Measurements from ENCODE around the gene USP15.
A peak's percentile ranks its signal among the peaks of the same experiment; 100 is the strongest.

USP15 gene

GRCh38 chr12:62258231-62258630 lies 2.0 kb upstream of the USP15 start:
- no peak for ATAC-seq

GRCh38 chr12:62258941-62259630 lies 1.1 kb upstream of the USP15 start:
- ATAC-seq (no peak), DNase-seq (no peak)

More at GRCh38 chr12:62258231-62258630, 2.0 kb upstream of the USP15 start:
- no peak for DNase-seq

GRCh38 chr12:62259631-62259992 lies 592 bp upstream of the USP15 start:
- ATAC-seq (peak; percentile 8), DNase-seq (no peak)

GRCh38 chr12:62260733-62261683 lies 804 bp downstream of the USP15 start:
- ATAC-seq: peak; percentile 50
- DNase-seq: peak; percentile 54

GRCh38 chr12:62261876-62262517 lies 1.8 kb downstream of the USP15 start:
- DNase-seq (no peak), ATAC-seq (no peak)

- DNase-seq: no peak
- ATAC-seq: no peak
Measured at GRCh38 chr12:62263232-62263631, 3.0 kb downstream of the USP15 start.

GRCh38 chr12:62263966-62264365 lies 3.8 kb downstream of the USP15 start:
- DNase-seq: no peak
- no peak for ATAC-seq

- no peak for ATAC-seq
- DNase-seq: no peak
Measured at GRCh38 chr12:62264706-62265105, 4.5 kb downstream of the USP15 start.

GRCh38 chr12:62265511-62265910 lies 5.3 kb downstream of the USP15 start:
- DNase-seq (no peak), ATAC-seq (no peak)

- ATAC-seq (no peak), DNase-seq (no peak)
Measured at GRCh38 chr12:62267026-62267425, 6.8 kb downstream of the USP15 start.

- ATAC-seq (no peak), DNase-seq (no peak)
Measured at GRCh38 chr12:62267480-62267879, 7.3 kb downstream of the USP15 start.

GRCh38 chr12:62268956-62269355 lies 8.8 kb downstream of the USP15 start:
- DNase-seq: no peak
- ATAC-seq: peak; percentile 61

- no peak for DNase-seq
- ATAC-seq: no peak
Measured at GRCh38 chr12:62269464-62270228, 9.4 kb downstream of the USP15 start.

- ATAC-seq: no peak
- no peak for DNase-seq
Measured at GRCh38 chr12:62270384-62270783, 10.2 kb downstream of the USP15 start.

- ATAC-seq: no peak
- no peak for DNase-seq
Measured at GRCh38 chr12:62270872-62271271, 10.7 kb downstream of the USP15 start.

- DNase-seq (no peak), ATAC-seq (no peak)
Measured at GRCh38 chr12:62272936-62273552, 12.8 kb downstream of the USP15 start.

GRCh38 chr12:62273724-62274380 lies 13.6 kb downstream of the USP15 start:
- DNase-seq: no peak
- ATAC-seq: no peak

- DNase-seq: no peak
- ATAC-seq: no peak
Measured at GRCh38 chr12:62278022-62278421, 17.8 kb downstream of the USP15 start.

- peak; percentile 71 for ATAC-seq
- DNase-seq: no peak
Measured at GRCh38 chr12:62279058-62279457, 18.9 kb downstream of the USP15 start.

GRCh38 chr12:62279961-62280360 lies 19.8 kb downstream of the USP15 start:
- ATAC-seq: no peak
- no peak for DNase-seq

Measured in stimulated activated naive CD8-positive, alpha-beta T cell treated with anti-CD3 and anti-CD28 coated beads, Interleukin-15, Interleukin-2, amounts not matched to agents 100 U/mL and 50 U/mL, for 24 hours (primary cell).